Cardiac fibroblast (primary cell): ENCODE results near the gene DYNLRB1.

Source experiments
- DNase-seq, 2 donors: peaks; one replicate each; pipeline versions ENCODE4 v3.0.0 to v3.0.0-alpha.2; 2010; ENCODE audit warnings: low read depth in 2 of 2
- H3K4me3 ChIP-seq, 2 donors: replicated peaks in 1 of 2; 1 replicate in 1 of 2; 2 replicates in 1 of 2; pipeline ENCODE4 v1.5.1; 2011; ENCODE audit warnings: low read depth in 2 of 2, low read length in 2 of 2, mild to moderate bottlenecking in 2 of 2, moderate library complexity in 1 of 2
- TF ChIP-seq, protein P1 (sequence below): IDR thresholded peaks from one replicate; pipeline ENCODE4 v1.5.1; 2011; ENCODE audit warnings: low read depth, mild to moderate bottlenecking, low read length, inconsistent platforms

Gene DYNLRB1

DNA sequence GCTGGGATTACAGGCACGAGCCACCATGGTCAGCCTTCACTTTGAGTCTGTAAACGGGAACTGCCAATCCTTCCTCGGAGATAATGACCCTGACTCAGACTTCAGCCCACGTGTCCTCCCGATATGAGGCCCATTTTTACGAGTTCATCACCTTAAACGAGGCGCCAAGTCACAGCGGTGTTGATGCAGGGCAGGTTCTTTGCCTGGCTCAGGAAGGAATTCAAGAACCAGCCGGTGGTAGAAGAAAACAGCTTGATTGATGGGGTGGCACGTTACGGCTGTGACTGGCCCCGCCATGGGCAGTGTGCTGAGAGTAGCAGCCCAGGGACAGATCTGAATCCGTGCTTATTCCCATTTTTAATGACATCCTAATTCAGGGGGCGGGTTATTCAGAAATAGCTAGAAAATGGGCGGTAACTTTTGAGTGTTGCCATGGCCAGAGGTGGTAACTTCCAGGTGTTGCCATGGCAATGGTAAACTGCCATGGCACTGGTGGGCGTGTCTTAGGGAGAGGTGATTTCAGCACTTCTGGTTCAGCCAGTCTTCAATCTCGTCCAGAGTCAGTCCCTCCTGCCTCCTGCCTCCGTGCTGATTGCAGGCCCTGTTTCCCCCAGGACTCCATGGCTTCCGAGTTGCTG lies 33.2 kb downstream of the DYNLRB1 start:
- H3K4me3 ChIP-seq = no peak overlapping the region
- TF ChIP-seq, protein P1, sequence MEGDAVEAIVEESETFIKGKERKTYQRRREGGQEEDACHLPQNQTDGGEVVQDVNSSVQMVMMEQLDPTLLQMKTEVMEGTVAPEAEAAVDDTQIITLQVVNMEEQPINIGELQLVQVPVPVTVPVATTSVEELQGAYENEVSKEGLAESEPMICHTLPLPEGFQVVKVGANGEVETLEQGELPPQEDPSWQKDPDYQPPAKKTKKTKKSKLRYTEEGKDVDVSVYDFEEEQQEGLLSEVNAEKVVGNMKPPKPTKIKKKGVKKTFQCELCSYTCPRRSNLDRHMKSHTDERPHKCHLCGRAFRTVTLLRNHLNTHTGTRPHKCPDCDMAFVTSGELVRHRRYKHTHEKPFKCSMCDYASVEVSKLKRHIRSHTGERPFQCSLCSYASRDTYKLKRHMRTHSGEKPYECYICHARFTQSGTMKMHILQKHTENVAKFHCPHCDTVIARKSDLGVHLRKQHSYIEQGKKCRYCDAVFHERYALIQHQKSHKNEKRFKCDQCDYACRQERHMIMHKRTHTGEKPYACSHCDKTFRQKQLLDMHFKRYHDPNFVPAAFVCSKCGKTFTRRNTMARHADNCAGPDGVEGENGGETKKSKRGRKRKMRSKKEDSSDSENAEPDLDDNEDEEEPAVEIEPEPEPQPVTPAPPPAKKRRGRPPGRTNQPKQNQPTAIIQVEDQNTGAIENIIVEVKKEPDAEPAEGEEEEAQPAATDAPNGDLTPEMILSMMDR = no peak
- peak; percentile 17 to 39 for DNase-seq

DNA sequence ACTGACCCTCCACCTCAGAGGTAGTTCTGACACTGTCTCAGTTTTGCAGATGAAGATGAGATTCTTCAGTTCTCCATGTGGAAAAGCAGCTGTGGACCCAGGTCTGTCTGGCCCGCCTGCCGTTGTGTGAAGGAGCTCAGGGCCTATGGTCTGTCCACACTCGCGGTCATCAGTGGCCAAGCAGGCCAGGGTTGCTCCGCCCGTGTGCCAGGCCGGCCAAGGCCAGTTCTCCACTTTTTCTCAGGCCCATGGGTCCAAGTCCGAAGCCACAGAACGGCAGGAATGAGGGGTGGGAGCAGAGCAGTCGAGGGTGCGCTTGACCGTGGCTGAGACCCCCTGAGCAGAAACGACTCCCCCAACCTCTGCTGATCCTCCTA lies 33.7 kb downstream of the DYNLRB1 start:
- DNase-seq = no peak
- TF ChIP-seq, protein P1 = no peak
- no peak overlapping the region for H3K4me3 ChIP-seq

DNA sequence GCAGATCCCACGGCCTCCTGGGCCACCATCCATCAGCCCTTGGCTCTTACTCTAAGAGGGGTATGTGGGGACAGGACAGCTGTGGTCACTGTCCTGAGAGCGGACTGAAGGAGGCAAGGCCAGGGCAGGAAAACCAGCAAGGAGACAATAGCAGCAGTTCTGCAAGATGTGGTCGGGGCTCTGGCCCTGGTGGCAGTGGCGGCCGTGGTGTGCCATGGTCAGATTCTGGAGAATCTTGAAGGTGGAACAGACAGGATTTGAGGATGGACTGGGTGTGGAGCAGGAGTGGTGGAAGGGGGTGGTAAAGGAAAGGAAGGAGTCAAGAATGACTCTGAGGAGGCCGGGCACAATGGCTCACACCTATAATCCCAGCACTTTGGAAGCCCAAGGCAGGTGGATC lies 36.3 kb downstream of the DYNLRB1 start:
- TF ChIP-seq, protein P1 = no peak
- H3K4me3 ChIP-seq = no peak overlapping the region
- no peak for DNase-seq

DNA sequence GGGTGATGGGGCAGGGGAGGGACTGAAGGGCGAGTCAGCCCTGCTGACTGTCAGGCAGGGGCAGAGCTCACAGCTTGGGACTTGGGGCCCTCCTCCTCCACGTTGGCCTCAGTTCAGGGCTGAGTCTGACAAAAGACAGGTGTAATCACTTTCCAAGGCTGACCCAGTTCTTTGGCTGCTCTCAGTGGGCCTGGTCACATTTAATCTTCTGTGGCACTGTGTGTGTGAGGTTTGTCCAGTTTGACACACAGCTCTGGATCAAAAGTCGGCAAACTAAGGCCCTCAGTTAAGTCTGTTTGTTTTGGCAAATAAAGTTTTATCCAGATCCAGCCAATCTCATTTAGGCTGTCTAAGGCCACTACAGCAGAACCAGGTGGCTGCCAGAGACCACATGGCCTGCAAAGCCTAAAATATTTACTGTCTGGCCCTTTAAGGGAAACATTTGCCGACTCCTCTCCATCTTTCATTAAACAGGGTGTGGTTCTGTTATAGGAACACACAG lies 37.2 kb downstream of the DYNLRB1 start:
- H3K4me3 ChIP-seq = no peak overlapping the region
- no peak for DNase-seq
- TF ChIP-seq, protein P1 = no peak

DNA sequence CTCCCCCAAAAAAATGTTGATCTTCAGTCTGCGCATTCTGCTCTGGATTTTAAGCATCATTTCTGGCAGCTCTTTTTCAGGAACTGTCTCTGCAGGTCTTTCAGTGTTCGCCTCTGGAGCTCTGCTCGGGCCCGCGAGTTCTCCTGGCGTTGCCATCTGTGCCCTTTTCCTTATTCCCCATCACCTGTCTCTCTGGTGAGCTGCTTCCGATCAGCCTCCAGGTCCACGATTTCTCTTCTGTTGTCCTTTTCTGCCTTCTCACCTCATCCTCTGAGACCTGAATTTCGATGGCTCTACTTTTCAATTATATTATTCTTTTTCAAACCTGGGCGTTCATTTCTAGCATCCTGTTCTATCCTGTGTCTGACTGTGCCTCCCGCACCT lies 41.7 kb downstream of the DYNLRB1 start:
- DNase-seq = no peak
- peak overlapping the region; percentile 68 to 71 for H3K4me3 ChIP-seq
- TF ChIP-seq, protein P1 = no peak

DNA sequence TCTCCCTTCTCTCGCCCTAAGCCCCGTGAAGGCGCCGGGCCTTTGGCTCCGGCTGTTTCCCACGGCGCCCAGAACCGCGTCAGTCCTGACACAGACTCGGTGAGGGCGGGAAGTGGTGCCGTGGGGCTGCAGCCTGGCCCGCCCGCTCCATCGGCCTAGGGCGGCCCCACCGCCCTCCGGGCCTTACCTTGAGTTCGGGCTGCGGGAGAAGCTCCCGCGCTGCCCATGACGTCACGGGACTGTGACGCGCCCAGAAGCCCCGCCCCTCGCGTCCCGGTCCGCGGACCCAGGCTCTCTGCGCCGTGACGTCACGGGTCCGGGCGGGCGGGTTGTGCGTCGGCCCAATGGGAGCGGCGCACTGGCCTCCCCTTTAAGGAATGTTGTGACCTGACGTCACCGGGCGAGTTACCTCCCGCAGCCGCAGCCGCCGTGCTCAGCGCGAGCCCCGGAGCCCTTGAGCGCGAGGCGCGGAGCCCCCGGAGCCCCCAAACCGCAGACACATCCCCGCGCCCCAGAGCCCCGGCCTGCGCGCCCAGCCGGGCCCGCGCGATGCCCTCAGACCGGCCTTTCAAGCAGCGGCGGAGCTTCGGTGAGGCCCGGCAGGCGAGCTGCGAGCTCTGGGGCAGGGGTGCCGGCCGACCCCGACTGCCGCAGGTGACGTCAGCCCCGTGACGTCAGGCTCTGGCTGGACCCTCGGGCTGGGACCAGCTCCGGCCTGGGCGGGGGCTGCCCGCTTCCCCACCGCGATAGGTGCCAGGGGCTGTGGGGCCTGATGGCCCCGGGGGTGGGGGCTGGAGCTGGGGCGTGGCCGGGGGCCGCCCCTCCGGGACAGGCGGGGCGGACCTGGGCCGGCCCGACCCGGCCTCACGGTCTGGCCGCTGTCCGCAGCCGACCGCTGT lies 42.3 kb downstream of the DYNLRB1 start, which contains the start of gene MAP1LC3A:
Gene MAP1LC3A, plus strand, starts transcription at position 399 of the 899 bp plus-strand sequence. Its CDS starts 151 bp downstream, at position 550.
- peak; percentile 96 to 98 for DNase-seq
- TF ChIP-seq, protein P1 = no peak
- H3K4me3 ChIP-seq = peak within 1 kb of the TSS; percentile 68 to 71
